ENCODE results near the gene RNU6-9. TPM values are rescaled to one million over a fixed set of nuclear protein-coding genes. Genes with fewer than 3 reads are reported as not detected.

RNU6-9 gene
- polyA plus RNA-seq, 1 experiment = not detected

GRCh38 chr19:932648-933552 lies 39.6 kb downstream of the RNU6-9 start:
- POLR2A ChIA-PET = interaction anchor here (0.8 to 2.3 kb wide), 5 partner anchors 29 to 336 kb away, joined by 3 to 11 read pairs (median 4); partner anchors contain the start of genes CIRBP and WDR18
- H3K27ac ChIP-seq (ENCODE audit: low read depth, low read length) = peak overlapping the region; percentile 91
- H3K9me3 ChIP-seq (ENCODE audit: control insufficient read depth, insufficient read depth, low read length) = peaks cover 7% of the 10 kb centered on the region; the same call in 1 of the 2 replicates
- peak overlapping the region; percentile 41 for H3K4me3 ChIP-seq (ENCODE audit: low read depth, low read length)
- no peaks in the 10 kb centered on the region for H3K27me3 ChIP-seq (ENCODE audit: control insufficient read depth, insufficient read depth, low read length)
- CTCF ChIA-PET = no interaction called here
- DNase-seq (ENCODE audit: low read depth, low spot score) = peak; percentile 85
- no peak for TF ChIP-seq CTCF (IDR thresholded peaks at IDR 0.05; ENCODE audit: low read depth, low read length)

- POLR2A ChIA-PET = interaction anchor here (0.8 to 2.3 kb wide), 5 partner anchors 28 to 336 kb away, joined by 3 to 11 read pairs (median 4); partner anchors contain the start of genes CIRBP and WDR18
- TF ChIP-seq CTCF (IDR thresholded peaks at IDR 0.05; ENCODE audit: low read depth, low read length) = no peak
- CTCF ChIA-PET = interaction anchor here (0.5 kb wide), 1 partner anchor 163 kb away, joined by 4 read pairs; no protein-coding TSS in a partner anchor
- Histone ChIP-seq H3K9me3 (ENCODE audit: control insufficient read depth, insufficient read depth, low read length) (peaks cover 7% of the 10 kb centered on the region; the same call in 1 of the 2 replicates), H3K27me3 (ENCODE audit: control insufficient read depth, insufficient read depth, low read length) (no peaks in the 10 kb centered on the region), H3K27ac (ENCODE audit: low read depth, low read length) (peak overlapping the region; percentile 91), H3K4me3 (ENCODE audit: low read depth, low read length) (no peak overlapping the region)
- no peak for DNase-seq (ENCODE audit: low read depth, low spot score)
Measured at GRCh38 chr19:933553-933882, 40.2 kb downstream of the RNU6-9 start.

GRCh38 chr19:934197-934840 lies 41.0 kb downstream of the RNU6-9 start:
- no peak overlapping the region for H3K4me3 ChIP-seq (ENCODE audit: low read depth, low read length)
- peak overlapping the region; percentile 91 for H3K27ac ChIP-seq (ENCODE audit: low read depth, low read length)
- H3K27me3 ChIP-seq (ENCODE audit: control insufficient read depth, insufficient read depth, low read length) = no peaks in the 10 kb centered on the region
- no peak for TF ChIP-seq CTCF (IDR thresholded peaks at IDR 0.05; ENCODE audit: low read depth, low read length)
- H3K9me3 ChIP-seq (ENCODE audit: control insufficient read depth, insufficient read depth, low read length) = peaks cover 7% of the 10 kb centered on the region; the same call in 1 of the 2 replicates
- DNase-seq (ENCODE audit: low read depth, low spot score) = no peak
- ChIA-PET POLR2A (interaction anchor here (1.3 to 2.3 kb wide), 2 partner anchors 27 to 50 kb away, joined by 4 to 11 read pairs; partner anchors contain the start of gene WDR18), CTCF (interaction anchor here (0.5 kb wide), 1 partner anchor 164 kb away, joined by 4 read pairs; no protein-coding TSS in a partner anchor)

- CTCF ChIA-PET = interaction anchor here (0.6 kb wide), 1 partner anchor 49 kb away, joined by 3 read pairs; no protein-coding TSS in a partner anchor
- POLR2A ChIA-PET = no interaction called here
Measured at GRCh38 chr19:934865-935479, 41.7 kb downstream of the RNU6-9 start.

More at GRCh38 chr19:934865-935479, 41.7 kb downstream of the RNU6-9 start:
- H3K9me3 ChIP-seq (ENCODE audit: control insufficient read depth, insufficient read depth, low read length) = peaks cover 7% of the 10 kb centered on the region; the same call in 1 of the 2 replicates
- no peak for DNase-seq (ENCODE audit: low read depth, low spot score)
- no peaks in the 10 kb centered on the region for H3K27me3 ChIP-seq (ENCODE audit: control insufficient read depth, insufficient read depth, low read length)
- H3K27ac ChIP-seq (ENCODE audit: low read depth, low read length) = peak overlapping the region; percentile 52
- H3K4me3 ChIP-seq (ENCODE audit: low read depth, low read length) = no peak overlapping the region
- TF ChIP-seq CTCF (IDR thresholded peaks at IDR 0.05; ENCODE audit: low read depth, low read length) = no peak

All from AG04450 (cell line).